ENCODE measurements around the gene TXNDC16.

TXNDC16 gene

DNA sequence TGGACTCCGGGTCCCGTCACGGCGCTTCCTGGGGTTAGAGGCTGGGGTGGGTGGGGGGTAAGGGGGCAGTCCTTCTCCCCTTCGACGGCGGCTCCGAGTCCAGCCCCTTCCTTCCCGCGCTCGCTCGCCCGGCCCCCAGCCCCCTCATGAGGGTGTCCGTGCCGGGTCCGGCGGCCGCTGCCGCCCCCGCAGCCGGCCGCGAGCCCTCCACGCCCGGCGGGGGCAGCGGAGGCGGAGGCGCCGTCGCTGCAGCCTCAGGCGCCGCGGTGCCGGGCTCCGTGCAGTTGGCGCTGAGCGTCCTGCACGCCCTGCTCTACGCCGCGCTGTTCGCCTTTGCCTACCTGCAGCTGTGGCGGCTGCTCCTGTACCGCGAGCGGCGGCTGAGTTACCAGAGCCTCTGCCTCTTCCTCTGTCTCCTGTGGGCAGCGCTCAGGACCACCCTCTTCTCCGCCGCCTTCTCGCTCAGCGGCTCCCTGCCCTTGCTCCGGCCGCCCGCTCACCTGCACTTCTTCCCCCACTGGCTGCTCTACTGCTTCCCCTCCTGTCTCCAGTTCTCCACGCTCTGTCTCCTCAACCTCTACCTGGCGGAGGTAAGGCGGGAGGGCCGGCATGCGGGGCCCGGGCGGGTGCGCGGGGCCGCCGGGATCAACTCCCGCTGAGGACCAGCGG, 831 bp upstream of the TXNDC16 start:
- TF ChIP-seq, protein P1, sequence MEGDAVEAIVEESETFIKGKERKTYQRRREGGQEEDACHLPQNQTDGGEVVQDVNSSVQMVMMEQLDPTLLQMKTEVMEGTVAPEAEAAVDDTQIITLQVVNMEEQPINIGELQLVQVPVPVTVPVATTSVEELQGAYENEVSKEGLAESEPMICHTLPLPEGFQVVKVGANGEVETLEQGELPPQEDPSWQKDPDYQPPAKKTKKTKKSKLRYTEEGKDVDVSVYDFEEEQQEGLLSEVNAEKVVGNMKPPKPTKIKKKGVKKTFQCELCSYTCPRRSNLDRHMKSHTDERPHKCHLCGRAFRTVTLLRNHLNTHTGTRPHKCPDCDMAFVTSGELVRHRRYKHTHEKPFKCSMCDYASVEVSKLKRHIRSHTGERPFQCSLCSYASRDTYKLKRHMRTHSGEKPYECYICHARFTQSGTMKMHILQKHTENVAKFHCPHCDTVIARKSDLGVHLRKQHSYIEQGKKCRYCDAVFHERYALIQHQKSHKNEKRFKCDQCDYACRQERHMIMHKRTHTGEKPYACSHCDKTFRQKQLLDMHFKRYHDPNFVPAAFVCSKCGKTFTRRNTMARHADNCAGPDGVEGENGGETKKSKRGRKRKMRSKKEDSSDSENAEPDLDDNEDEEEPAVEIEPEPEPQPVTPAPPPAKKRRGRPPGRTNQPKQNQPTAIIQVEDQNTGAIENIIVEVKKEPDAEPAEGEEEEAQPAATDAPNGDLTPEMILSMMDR (conservative IDR thresholded peaks at IDR 0.05; ENCODE audit: low read depth): no peak
- DNase-seq (ENCODE audit: low spot score): peak; percentile 22
- ChIA-PET CTCF (interaction anchor here (0.6 kb wide), 2 partner anchors 280 to 395 kb away, joined by 3 read pairs; no protein-coding TSS in a partner anchor), POLR2A (ENCODE audit: low non-redundant PET) (interaction anchor here (0.6 to 0.8 kb wide), 2 partner anchors 12 to 87 kb away, joined by 3 read pairs; no protein-coding TSS in a partner anchor)
- peak overlapping the region; percentile 86 for H3K27ac ChIP-seq

DNA sequence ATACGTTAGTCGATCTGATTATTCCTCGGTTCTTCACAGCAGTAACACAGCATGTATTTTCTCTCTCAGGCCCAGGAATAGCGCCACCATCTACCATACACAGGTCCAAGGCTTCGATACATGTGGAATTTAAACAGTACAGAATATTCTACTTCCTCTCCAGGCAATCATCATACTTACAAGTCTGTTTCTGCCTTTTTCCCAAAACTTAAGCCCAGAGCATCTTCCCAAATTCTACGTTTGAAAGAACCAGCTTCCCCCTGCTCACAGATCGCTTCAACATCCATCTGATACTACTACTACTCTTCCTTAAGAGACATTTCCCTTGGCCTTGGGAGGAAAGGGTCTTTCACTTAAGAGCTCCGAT, 626 bp downstream of the TXNDC16 start:
- TF ChIP-seq, protein P1 (conservative IDR thresholded peaks at IDR 0.05; ENCODE audit: low read depth): peak; percentile 52
- CTCF ChIA-PET: interaction anchor here (0.6 to 0.8 kb wide), 2 partner anchors 16 to 414 kb away, joined by 3 to 5 read pairs; no protein-coding TSS in a partner anchor
- peak; percentile 20 for DNase-seq (ENCODE audit: low spot score)
- H3K27ac ChIP-seq: peak overlapping the region; percentile 86
- POLR2A ChIA-PET (ENCODE audit: low non-redundant PET): interaction anchor here (0.6 to 0.7 kb wide), 3 partner anchors 83 to 823 kb away, joined by 3 read pairs; no protein-coding TSS in a partner anchor

GRCh38 chr14:52551205-52551604, 1.1 kb downstream of the TXNDC16 start:
- no peak overlapping the region for H3K27ac ChIP-seq
- ChIA-PET POLR2A (ENCODE audit: low non-redundant PET) (interaction anchor here (0.6 to 0.7 kb wide), 3 partner anchors 84 to 824 kb away, joined by 3 to 6 read pairs (median 3); no protein-coding TSS in a partner anchor), CTCF (interaction anchor here (0.5 to 0.6 kb wide), 2 partner anchors 30 to 415 kb away, joined by 3 read pairs; no protein-coding TSS in a partner anchor)
- DNase-seq (ENCODE audit: low spot score): no peak
- TF ChIP-seq, protein P1 (conservative IDR thresholded peaks at IDR 0.05; ENCODE audit: low read depth): no peak

- ChIA-PET CTCF (interaction anchor here (0.5 kb wide), 1 partner anchor 31 kb away, joined by 3 read pairs; no protein-coding TSS in a partner anchor), POLR2A (ENCODE audit: low non-redundant PET) (interaction anchor here (0.6 kb wide), 1 partner anchor 232 kb away, joined by 6 read pairs; no protein-coding TSS in a partner anchor)
- no peak overlapping the region for H3K27ac ChIP-seq
- TF ChIP-seq, protein P1 (conservative IDR thresholded peaks at IDR 0.05; ENCODE audit: low read depth): no peak
- DNase-seq (ENCODE audit: low spot score): no peak
Observed at GRCh38 chr14:52550661-52551060, 1.6 kb downstream of the TXNDC16 start.

- DNase-seq (ENCODE audit: low spot score): no peak
- ChIA-PET CTCF (no interaction called here), POLR2A (ENCODE audit: low non-redundant PET) (no interaction called here)
- TF ChIP-seq, protein P1 (conservative IDR thresholded peaks at IDR 0.05; ENCODE audit: low read depth): no peak
- H3K27ac ChIP-seq: no peak overlapping the region
Observed at GRCh38 chr14:52547526-52547925, 4.8 kb downstream of the TXNDC16 start.

DNA sequence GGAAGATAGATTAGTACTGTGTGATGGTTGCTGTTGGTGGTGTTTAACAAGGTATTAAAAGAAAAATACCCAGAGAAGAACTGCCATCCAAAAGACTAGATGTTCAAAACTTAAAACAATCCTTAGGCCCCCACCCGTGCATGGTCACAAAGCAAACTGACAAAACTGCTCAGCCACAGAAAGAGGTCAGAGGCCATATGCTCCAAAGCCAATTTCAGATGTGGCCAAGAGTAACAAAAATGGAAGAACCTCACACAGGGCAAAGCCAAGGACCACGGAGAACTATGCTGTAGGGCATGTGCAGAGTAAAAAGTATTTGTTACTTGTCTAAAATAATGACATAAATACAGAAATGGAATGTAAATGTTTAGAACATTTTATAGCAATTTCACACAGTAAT, 5.3 kb downstream of the TXNDC16 start:
- ChIA-PET POLR2A (ENCODE audit: low non-redundant PET) (interaction anchor here (0.5 kb wide), 1 partner anchor 11 kb away, joined by 3 read pairs; no protein-coding TSS in a partner anchor), CTCF (no interaction called here)
- no peak for DNase-seq (ENCODE audit: low spot score)
- no peak overlapping the region for H3K27ac ChIP-seq
- TF ChIP-seq, protein P1 (conservative IDR thresholded peaks at IDR 0.05; ENCODE audit: low read depth): no peak

Measured in RWPE1 (cell line).